IMR-90 (cell line): Measurements from ENCODE around the gene PDE4B. TPM values are rescaled to one million over a fixed set of nuclear protein-coding genes. Genes with fewer than 3 reads are reported as not detected.

Experiments
- ATAC-seq: fragments of 200-7000 bp; cut with Tn5 transposase; 2 replicates; pipeline ENCODE4 v1.9.1; 2020; ENCODE audit warnings: low read depth, mild to moderate bottlenecking, moderate library complexity
- BruUV-seq: library from RNA; stranded (reverse); fragments of 400-500 nt; replicated peaks from 2 replicates; lab custom pipeline; 2021; lab: Mats Ljungman, UMichigan
- CTCF ChIA-PET: fragments of 300-600 bp; formaldehyde crosslinking; extraction: SDS; loops from one replicate; lab custom pipeline; 2021; ENCODE audit warnings: antibody characterized with exemption; lab: Yijun Ruan, JAX
- POLR2A ChIA-PET: fragments of 300-600 bp; sonication (Branson Sonifier 250); formaldehyde crosslinking; loops from one replicate; lab custom pipeline; 2022; ENCODE audit warnings: antibody characterized with exemption; ENCODE audit not compliant: unreplicated experiment; lab: Charles Lee
- DNase-seq: peaks from one replicate; pipeline ENCODE4 v3.0.0; 2013
- H2AFZ ChIP-seq: replicated peaks from 2 replicates; pipeline ENCODE3; 2013; ENCODE audit warnings: low read length, mild to moderate bottlenecking; ENCODE audit not compliant: poor library complexity
- H2AK5ac ChIP-seq: 2 replicates; pipeline ENCODE4 v1.6.1; 2013; ENCODE audit warnings: low read depth, low read length, inconsistent platforms
- H2AK9ac ChIP-seq: replicated peaks from 2 replicates; pipeline ENCODE3; 2013; ENCODE audit warnings: mild to moderate bottlenecking, low read depth, low read length, moderate library complexity; ENCODE audit not compliant: poor library complexity
- H2BK120ac ChIP-seq: 2 replicates; pipeline ENCODE4 v1.6.1; 2013; ENCODE audit warnings: low read depth, low read length, inconsistent platforms
- H2BK15ac ChIP-seq: 3 replicates; pipeline ENCODE4 v1.6.1; 2013; ENCODE audit warnings: low read depth, low read length, inconsistent platforms
- H2BK20ac ChIP-seq: 2 replicates; pipeline ENCODE4 v1.6.1; 2013; ENCODE audit warnings: low read depth, mild to moderate bottlenecking, inconsistent platforms, low read length, moderate library complexity
- H2BK5ac ChIP-seq: 2 replicates; pipeline ENCODE4 v1.6.1; 2013; ENCODE audit warnings: mild to moderate bottlenecking, low read depth, low read length, inconsistent platforms; ENCODE audit not compliant: poor library complexity, severe bottlenecking
- H3K14ac ChIP-seq: replicated peaks from 2 replicates; pipeline ENCODE4 v1.6.1; 2013; ENCODE audit warnings: low read depth, low read length, inconsistent platforms
- H3K18ac ChIP-seq: 2 replicates; pipeline ENCODE4 v1.6.1; 2013; ENCODE audit warnings: low read depth, low read length, control low read depth
- H3K23ac ChIP-seq: 2 replicates; pipeline ENCODE4 v1.6.1; 2013; ENCODE audit warnings: low read depth, low read length, inconsistent platforms
- H3K27ac ChIP-seq: 2 replicates; pipeline ENCODE4 v1.5.1; 2013; ENCODE audit warnings: mild to moderate bottlenecking, control low read depth, low read length; ENCODE audit not compliant: insufficient read depth
- H3K27me3 ChIP-seq: 2 replicates; pipeline ENCODE4 v1.6.1; 2013; ENCODE audit warnings: low read length; ENCODE audit not compliant: control insufficient read depth, insufficient read depth
- H3K36me3 ChIP-seq: 2 replicates; pipeline ENCODE4 v1.6.1; 2013; ENCODE audit warnings: low read length, mixed read lengths; ENCODE audit not compliant: control insufficient read depth, insufficient read depth
- H3K4ac ChIP-seq: 2 replicates; pipeline ENCODE4 v1.6.1; 2013; ENCODE audit warnings: low read depth, low read length, inconsistent platforms
- H3K4me1 ChIP-seq: 2 replicates; pipeline ENCODE4 v1.6.1; 2013; ENCODE audit warnings: low read length, mixed read lengths; ENCODE audit not compliant: control insufficient read depth, insufficient read depth
- H3K4me2 ChIP-seq: 2 replicates; pipeline ENCODE4 v1.6.1; 2013; ENCODE audit warnings: low read depth, mild to moderate bottlenecking, control low read depth, low read length, moderate library complexity
- H3K4me3 ChIP-seq: 2 replicates; pipeline ENCODE4 v1.5.1; 2013; ENCODE audit warnings: low read depth, mild to moderate bottlenecking, control low read depth, low read length, moderate library complexity; ENCODE audit not compliant: insufficient read depth
- H3K56ac ChIP-seq: 2 replicates; pipeline ENCODE4 v1.6.1; 2013; ENCODE audit warnings: low read length, inconsistent platforms; ENCODE audit not compliant: insufficient read depth; ENCODE audit errors: extremely low read depth
- H3K79me1 ChIP-seq, 2 experiments: 2 replicates each; pipeline ENCODE4 v1.6.1; 2013; ENCODE audit warnings: low read length in 2 of 2, inconsistent platforms in 1 of 2, low read depth in 1 of 2
- H3K9ac ChIP-seq: 2 replicates; pipeline ENCODE4 v1.6.1; 2013; ENCODE audit warnings: low read depth, low read length, control low read depth
- H3K9me1 ChIP-seq: 2 replicates; pipeline ENCODE4 v1.6.1; 2013; ENCODE audit warnings: low read length, inconsistent platforms; ENCODE audit not compliant: insufficient read depth
- H3K9me3 ChIP-seq: 2 replicates; pipeline ENCODE4 v1.6.1; 2013; ENCODE audit warnings: low read length; ENCODE audit not compliant: control insufficient read depth, insufficient read depth
- H4K20me1 ChIP-seq: 2 replicates; pipeline ENCODE4 v1.6.1; 2013; ENCODE audit warnings: low read length, inconsistent platforms; ENCODE audit not compliant: insufficient read depth
- H4K5ac ChIP-seq: 2 replicates; pipeline ENCODE4 v1.6.1; 2013; ENCODE audit warnings: mild to moderate bottlenecking, low read depth, low read length, control low read depth
- H4K8ac ChIP-seq, 2 experiments: 2 replicates each; pipeline ENCODE4 v1.6.1; 2013; ENCODE audit warnings: low read depth in 2 of 2, low read length in 2 of 2, control low read depth in 1 of 2, inconsistent platforms in 1 of 2
- H4K91ac ChIP-seq: 2 replicates; pipeline ENCODE4 v1.6.1; 2013; ENCODE audit warnings: low read depth, low read length, inconsistent platforms; ENCODE audit not compliant: insufficient read depth
- BHLHE40 ChIP-seq: fragments of 150-350 bp; IDR thresholded peaks from 2 replicates; pipeline ENCODE4 v1.6.1; 2016; ENCODE audit warnings: mild to moderate bottlenecking, low read depth, low read length
- MAZ ChIP-seq: IDR thresholded peaks from 2 replicates; pipeline ENCODE4 v1.6.1; 2012; ENCODE audit warnings: low read depth, mild to moderate bottlenecking, low read length, improper control_type of control experiment, moderate library complexity, borderline replicate concordance
- dilution Hi-C: fragments of 300-500 bp; cut with HindIII; formaldehyde crosslinking; loops from one replicate; pipeline ENCODE4 v1.14.3; 2018; ENCODE audit warnings: low sequenced_read_pairs; ENCODE audit not compliant: unreplicated experiment
- in situ Hi-C: fragments of 300-500 bp; cut with MboI; formaldehyde crosslinking; loops from 3 replicates; pipeline ENCODE4 v1.14.3; 2019; ENCODE audit warnings: low sequenced_read_pairs, inconsistent platforms, mixed read lengths
- intact Hi-C: fragments of 100-400 bp; cut with micrococcal nuclease; formaldehyde crosslinking; loops from 2 replicates; pipeline ENCODE4 v1.10.0; 2022
- polyA plus RNA-seq, 3 experiments: library from polyadenylated mRNA; depleted of rRNA; stranded (reverse); fragments of >200 nt; gene quantifications; 2 replicates each; pipeline ENCODE4 v1.2.3, GENCODE V29; 2012; ENCODE audit warnings: low replicate concordance in 1 of 3
- total RNA-seq: library from RNA; depleted of rRNA; stranded (reverse); fragments of >200 nt; gene quantifications from 2 replicates; pipeline ENCODE4 v1.2.3, GENCODE V29; 2012

PDE4B gene
- total and polyA plus RNA-seq, 2 of the 4 experiments (the other 2 are of a cell fraction): 5.8 to 21.3 TPM

DNA sequence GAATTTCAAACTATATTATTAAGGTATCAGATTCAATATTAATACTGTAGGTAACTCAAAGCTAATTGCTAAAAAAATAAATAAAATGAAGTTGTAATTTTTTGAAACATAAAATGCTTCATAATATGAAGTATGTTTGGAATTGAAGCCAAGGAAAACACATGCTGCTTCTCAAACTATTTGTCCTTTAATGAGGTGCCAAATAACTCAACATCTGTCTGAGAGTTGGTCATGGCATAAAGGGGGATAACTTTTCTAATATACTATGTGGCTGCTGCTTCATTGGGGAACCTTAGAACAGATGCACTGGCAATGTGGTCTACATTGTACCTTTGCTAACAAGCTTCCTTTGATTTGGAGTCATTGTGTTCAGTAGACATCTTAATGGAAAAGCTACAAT is 96.7 kb downstream of the PDE4B start:
- no peak overlapping the region for H3K56ac ChIP-seq
- no peak overlapping the region for H2AFZ ChIP-seq
- TF ChIP-seq BHLHE40 (no peak), MAZ (no peak)
- no peaks in the 10 kb centered on the region for H3K79me1 ChIP-seq
- H3K27ac ChIP-seq: peak overlapping the region; percentile 65; the same call in 1 of the 2 replicates
- H3K23ac ChIP-seq: no peak overlapping the region
- H2BK20ac ChIP-seq: peak overlapping the region; percentile 48
- no peaks in the 10 kb centered on the region for H3K9me3 ChIP-seq
- H3K4me2 ChIP-seq: no peak overlapping the region
- no peak overlapping the region for H2AK9ac ChIP-seq
- H3K4ac ChIP-seq: no peak overlapping the region
- no peak overlapping the region for H4K5ac ChIP-seq
- no peaks in the 10 kb centered on the region for H4K20me1 ChIP-seq
- dilution Hi-C loops (no loop called here), intact Hi-C loops (no loop called here), in situ Hi-C loops (no loop called here)
- ChIA-PET POLR2A (no interaction called here), CTCF (interaction anchor here (0.5 kb wide), 1 partner anchor 179 kb away, joined by 3 read pairs; no protein-coding TSS in a partner anchor)
- BruUV-seq: no TSS peak
- H3K4me3 ChIP-seq: no peak overlapping the region
- H2AK5ac ChIP-seq: no peak overlapping the region; the same call in 1 of the 2 replicates
- H2BK120ac ChIP-seq: peak overlapping the region; percentile 37; the same call in 1 of the 2 replicates
- H4K91ac ChIP-seq: no peak overlapping the region
- H2BK15ac ChIP-seq: no peak overlapping the region
- H3K9ac ChIP-seq: no peak overlapping the region
- peak overlapping the region; percentile 69; the same call in 1 of the 2 replicates for H3K18ac ChIP-seq
- DNase-seq (no peak), ATAC-seq (no peak)
- no peaks in the 10 kb centered on the region for H3K36me3 ChIP-seq
- peak overlapping the region; percentile 3 for H2BK5ac ChIP-seq
- peaks cover 6% of the 10 kb centered on the region for H3K4me1 ChIP-seq
- peak overlapping the region in 1 of 2 experiments; percentile 37; a peak in 1 of 4 replicates for H4K8ac ChIP-seq
- no peaks in the 10 kb centered on the region for H3K9me1 ChIP-seq
- H3K27me3 ChIP-seq: no peaks in the 10 kb centered on the region
- no peak overlapping the region; the same call in 1 of the 2 replicates for H3K14ac ChIP-seq
